SK-N-SH treated with all-trans-retinoic acid at 6 μM for 48 hours (cell line): Measurements from ENCODE around the gene CYB5B.

ENCODE experiments used
- CSDC2 ChIP-seq: fragments of 250-450 bp; sonication (Bioruptor Pico); IDR thresholded peaks from 2 replicates; pipeline ENCODE4 v1.5.0; 2020; ENCODE audit warnings: mild to moderate bottlenecking, moderate library complexity
- GLIS3 ChIP-seq: fragments of 250-450 bp; sonication (Bioruptor Pico); IDR thresholded peaks from 2 replicates; pipeline ENCODE4 v1.5.0; 2020; ENCODE audit warnings: mild to moderate bottlenecking, moderate library complexity
- ISL1 ChIP-seq: fragments of 250-450 bp; sonication (Bioruptor Pico); IDR thresholded peaks from 2 replicates; pipeline ENCODE4 v2.1.2; 2022; ENCODE audit warnings: mild to moderate bottlenecking, moderate library complexity
- OSR1 ChIP-seq: fragments of 250-450 bp; sonication (Bioruptor Pico); IDR thresholded peaks from 2 replicates; pipeline ENCODE4 v1.8.0; 2022; ENCODE audit warnings: moderate library complexity, mild to moderate bottlenecking, inconsistent platforms
- PATZ1 ChIP-seq: fragments of 250-450 bp; sonication (Bioruptor Pico); IDR thresholded peaks from 2 replicates; pipeline ENCODE4 v1.8.0; 2020; ENCODE audit warnings: mild to moderate bottlenecking, moderate library complexity, borderline replicate concordance
- RARB ChIP-seq: fragments of 250-450 bp; sonication (Bioruptor Pico); IDR thresholded peaks from 2 replicates; pipeline ENCODE4 v1.8.0; 2021; ENCODE audit warnings: mild to moderate bottlenecking, moderate library complexity
- ZFP30 ChIP-seq: fragments of 450-650 bp; formaldehyde crosslinking; IDR thresholded peaks from 2 replicates; pipeline ENCODE4 v1.5.0; 2022; ENCODE audit warnings: mild to moderate bottlenecking, moderate library complexity
- ZNF565 ChIP-seq: fragments of 450-650 bp; formaldehyde crosslinking; conservative IDR thresholded peaks from 2 replicates; pipeline ENCODE4 v1.5.0; 2020; ENCODE audit warnings: low read depth, mild to moderate bottlenecking, moderate library complexity
- ZNF70 ChIP-seq: fragments of 450-650 bp; formaldehyde crosslinking; IDR thresholded peaks from 2 replicates; pipeline ENCODE4 v1.5.0; 2020; ENCODE audit warnings: mild to moderate bottlenecking, moderate library complexity
- TF ChIP-seq, protein P1 (sequence below): fragments of 250-450 bp; sonication (Bioruptor Pico); IDR thresholded peaks from 2 replicates; pipeline ENCODE4 v1.5.1; 2020; ENCODE audit warnings: low read depth, mild to moderate bottlenecking, moderate library complexity
- TF ChIP-seq, protein P2 (sequence below): fragments of 250-450 bp; sonication (Bioruptor Pico); IDR thresholded peaks from 2 replicates; pipeline ENCODE4 v1.8.0; 2021; ENCODE audit warnings: low read depth, mild to moderate bottlenecking, moderate library complexity, borderline replicate concordance

DNA sequence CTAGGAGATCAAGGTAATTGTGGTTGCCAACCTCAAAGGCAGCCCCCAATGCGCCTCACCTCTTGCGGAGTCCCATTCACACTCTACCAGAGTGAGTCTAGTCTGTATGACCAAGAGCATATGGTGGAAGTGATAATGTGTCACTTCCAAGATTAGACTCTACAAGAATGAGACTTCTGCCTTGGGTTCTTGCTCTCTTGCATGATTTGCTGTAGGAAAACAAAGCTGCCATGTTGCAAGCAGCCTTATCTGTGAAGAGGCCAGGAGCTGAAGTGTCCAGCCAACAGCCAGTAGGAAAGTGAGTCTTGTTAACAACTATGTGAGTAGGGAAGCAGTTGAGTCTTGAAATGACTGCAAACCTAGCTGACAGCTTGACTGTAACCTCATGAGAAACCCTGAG, 42.0 kb upstream of the CYB5B start:
- TF ChIP-seq RARB (CRISPR knock-in tag) = no peak
- no peak for TF ChIP-seq PATZ1 (CRISPR knock-in tag)
- TF ChIP-seq GLIS3 (CRISPR knock-in tag) = no peak
- TF ChIP-seq, protein P1, sequence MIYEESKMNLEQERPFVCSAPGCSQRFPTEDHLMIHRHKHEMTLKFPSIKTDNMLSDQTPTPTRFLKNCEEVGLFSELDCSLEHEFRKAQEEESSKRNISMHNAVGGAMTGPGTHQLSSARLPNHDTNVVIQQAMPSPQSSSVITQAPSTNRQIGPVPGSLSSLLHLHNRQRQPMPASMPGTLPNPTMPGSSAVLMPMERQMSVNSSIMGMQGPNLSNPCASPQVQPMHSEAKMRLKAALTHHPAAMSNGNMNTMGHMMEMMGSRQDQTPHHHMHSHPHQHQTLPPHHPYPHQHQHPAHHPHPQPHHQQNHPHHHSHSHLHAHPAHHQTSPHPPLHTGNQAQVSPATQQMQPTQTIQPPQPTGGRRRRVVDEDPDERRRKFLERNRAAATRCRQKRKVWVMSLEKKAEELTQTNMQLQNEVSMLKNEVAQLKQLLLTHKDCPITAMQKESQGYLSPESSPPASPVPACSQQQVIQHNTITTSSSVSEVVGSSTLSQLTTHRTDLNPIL (CRISPR knock-in tag) = no peak
- no peak for TF ChIP-seq ISL1 (CRISPR knock-in tag)
- TF ChIP-seq ZFP30 (CRISPR knock-in tag) = no peak
- no peak for TF ChIP-seq CSDC2 (CRISPR knock-in tag)
- no peak for TF ChIP-seq ZNF565 (CRISPR knock-in tag)
- TF ChIP-seq OSR1 (CRISPR knock-in tag) = no peak
- no peak for TF ChIP-seq ZNF70
- TF ChIP-seq, protein P2, sequence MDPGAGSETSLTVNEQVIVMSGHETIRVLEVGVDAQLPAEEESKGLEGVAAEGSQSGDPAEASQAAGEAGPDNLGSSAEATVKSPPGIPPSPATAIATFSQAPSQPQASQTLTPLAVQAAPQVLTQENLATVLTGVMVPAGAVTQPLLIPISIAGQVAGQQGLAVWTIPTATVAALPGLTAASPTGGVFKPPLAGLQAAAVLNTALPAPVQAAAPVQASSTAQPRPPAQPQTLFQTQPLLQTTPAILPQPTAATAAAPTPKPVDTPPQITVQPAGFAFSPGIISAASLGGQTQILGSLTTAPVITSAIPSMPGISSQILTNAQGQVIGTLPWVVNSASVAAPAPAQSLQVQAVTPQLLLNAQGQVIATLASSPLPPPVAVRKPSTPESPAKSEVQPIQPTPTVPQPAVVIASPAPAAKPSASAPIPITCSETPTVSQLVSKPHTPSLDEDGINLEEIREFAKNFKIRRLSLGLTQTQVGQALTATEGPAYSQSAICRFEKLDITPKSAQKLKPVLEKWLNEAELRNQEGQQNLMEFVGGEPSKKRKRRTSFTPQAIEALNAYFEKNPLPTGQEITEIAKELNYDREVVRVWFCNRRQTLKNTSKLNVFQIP = no peak
